Epithelial cell of esophagus (primary cell): ENCODE data around the gene ARHGEF39.
"Not testable (repeated sequence)": the region's sequence is repeated elsewhere in the genome, so short reads cannot be mapped to it uniquely, and the experiment has no call there.

ENCODE experiments used
- DNase-seq: peaks from one replicate; pipeline ENCODE4 v3.0.0; 2010; ENCODE audit warnings: low read depth
- H3K4me3 ChIP-seq: 2 replicates; pipeline ENCODE4 v1.5.1; 2011; ENCODE audit warnings: mild to moderate bottlenecking, low read length, control low read depth
- CTCF ChIP-seq: IDR thresholded peaks from 2 replicates; pipeline ENCODE4 v1.5.1; 2011; ENCODE audit warnings: low read depth, mild to moderate bottlenecking, low read length, control low read depth, inconsistent platforms; ENCODE audit not compliant: insufficient read depth; ENCODE audit errors: missing control alignments

ARHGEF39 gene

GRCh38 chr9:35617548-35617947, 47.4 kb downstream of the ARHGEF39 start:
- no peak overlapping the region for H3K4me3 ChIP-seq
- DNase-seq, result no peak
- TF ChIP-seq CTCF, result no peak

DNA sequence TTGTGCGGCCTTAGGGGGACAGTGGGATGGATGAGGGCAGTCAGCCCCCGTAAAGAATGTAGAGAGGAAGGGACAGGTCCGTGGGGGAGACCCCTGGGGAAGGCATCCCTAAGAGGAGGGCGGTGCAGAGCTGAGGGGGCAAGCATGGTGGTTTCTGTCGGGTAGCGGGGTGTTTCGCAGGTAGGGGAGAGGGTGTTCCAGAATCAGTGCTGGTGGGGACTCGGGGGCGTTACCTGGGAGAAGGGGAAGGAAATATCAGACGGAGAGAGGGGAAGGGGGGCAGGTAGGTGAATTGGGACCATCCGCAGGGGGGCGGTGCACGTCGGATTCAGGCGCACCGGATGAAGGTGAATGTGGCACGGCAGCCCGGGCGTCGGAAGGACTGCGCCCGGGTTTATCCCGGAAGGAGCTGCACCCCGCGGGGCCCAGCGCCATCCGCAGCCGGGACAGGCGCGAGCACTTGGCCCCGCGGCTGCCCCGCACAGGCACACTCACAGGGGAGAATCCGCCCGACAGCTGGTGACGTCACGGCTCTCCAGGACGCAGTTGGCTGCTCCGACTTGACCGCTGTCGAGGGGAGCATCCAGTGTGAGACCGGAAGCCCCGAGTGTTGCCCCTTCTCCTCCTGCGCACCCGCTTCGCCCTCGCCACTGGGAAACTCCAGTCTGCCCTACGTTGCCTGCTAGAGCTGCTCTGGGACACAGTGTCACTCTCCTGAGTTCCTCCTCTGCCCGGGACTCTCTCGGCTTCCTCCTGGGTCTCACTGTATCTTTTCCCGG, 48.1 kb downstream of the ARHGEF39 start:
- peak; percentile 55 for DNase-seq
- H3K4me3 ChIP-seq, result peak overlapping the region; percentile 32
- no peak for TF ChIP-seq CTCF

DNA sequence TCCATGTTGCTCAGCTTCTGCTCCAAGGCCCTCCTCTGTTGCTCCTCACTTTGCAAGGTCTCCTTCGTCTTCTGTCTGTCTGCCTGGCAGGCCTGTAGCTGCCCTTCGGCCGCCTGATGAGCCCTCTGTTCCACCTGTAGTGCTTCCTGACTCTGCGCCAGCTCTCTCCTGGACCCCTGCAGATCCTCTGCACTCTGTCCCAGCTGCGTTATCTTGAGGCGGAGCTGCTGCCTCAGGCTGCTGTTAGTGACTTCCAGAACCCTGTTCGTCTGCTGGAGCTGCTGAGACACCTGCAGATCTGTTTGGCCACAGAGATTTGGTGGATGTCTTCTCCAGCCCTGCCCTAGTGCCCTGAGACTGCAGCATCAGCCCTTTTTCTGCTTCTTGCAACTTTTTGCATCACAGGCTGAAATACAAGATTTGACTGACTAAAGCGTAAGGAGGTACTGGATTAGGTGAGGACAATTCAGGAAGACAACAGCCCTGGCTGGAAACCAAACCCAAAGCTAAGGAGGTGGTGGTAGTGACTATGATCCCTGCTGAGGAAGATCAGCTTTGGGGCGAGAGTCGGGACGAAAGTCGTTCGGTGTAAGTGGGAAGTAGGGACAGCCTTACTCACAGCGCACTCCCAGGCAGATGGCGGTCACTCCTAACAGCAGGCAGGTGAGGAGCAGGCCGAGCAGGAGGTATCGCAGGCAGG, 48.9 kb downstream of the ARHGEF39 start:
- DNase-seq, result no peak
- no peak for TF ChIP-seq CTCF
- H3K4me3 ChIP-seq, result no peak overlapping the region

DNA sequence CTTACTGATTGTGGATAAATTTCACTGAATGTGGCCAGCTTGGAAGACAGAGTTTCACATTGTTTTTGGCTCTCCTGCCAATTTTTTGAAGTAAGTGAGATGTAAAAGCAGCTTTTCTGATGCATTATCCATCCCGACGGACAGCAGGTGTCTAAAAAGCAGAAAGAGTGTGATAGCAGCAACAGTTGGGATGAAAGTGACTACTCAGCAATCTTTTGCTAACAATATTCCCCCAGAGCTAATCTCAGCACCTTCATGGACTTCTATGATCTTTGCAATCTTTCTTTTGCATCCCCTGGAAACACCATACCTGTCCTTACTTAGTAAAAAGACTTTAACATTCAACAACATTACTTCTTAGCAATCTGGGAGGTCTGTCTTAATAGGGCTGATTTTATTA, 52.2 kb downstream of the ARHGEF39 start:
- H3K4me3 ChIP-seq, result no peak overlapping the region
- no peak for TF ChIP-seq CTCF
- no peak for DNase-seq

GRCh38 chr9:35612066-35612465, 52.9 kb downstream of the ARHGEF39 start:
- not testable (repeated sequence) for DNase-seq, H3K4me3 ChIP-seq

DNA sequence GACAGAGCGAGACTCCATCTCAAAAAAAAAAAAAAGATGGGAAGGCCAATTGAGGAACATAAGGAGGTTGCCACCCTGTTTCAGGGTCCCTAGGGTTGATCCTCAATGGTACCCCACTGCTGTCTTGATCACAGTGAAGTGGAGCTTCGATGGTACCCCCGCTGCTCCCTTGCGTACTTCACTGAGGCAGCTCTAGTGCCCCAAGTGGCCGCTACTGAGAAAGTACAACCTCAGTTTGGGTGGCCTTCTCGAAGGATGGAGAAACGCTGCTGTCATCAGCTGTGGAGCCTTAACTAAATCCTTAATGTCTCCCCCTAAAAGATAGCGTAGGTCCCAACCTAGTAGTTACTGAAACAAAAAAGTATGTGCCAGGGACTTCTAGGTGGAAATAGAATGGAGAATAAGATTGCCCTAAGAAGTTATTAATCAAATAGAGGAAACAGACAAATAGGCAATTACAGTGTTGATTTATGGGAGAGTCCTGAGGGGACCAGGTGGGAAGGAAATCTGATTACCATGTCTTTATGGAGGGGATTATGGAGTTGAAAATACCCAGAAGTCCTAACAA, 53.7 kb downstream of the ARHGEF39 start:
- H3K4me3 ChIP-seq, result no peak overlapping the region
- TF ChIP-seq CTCF, result peak; percentile 83
- DNase-seq, result peak; percentile 59

- DNase-seq, result no peak
- no peak overlapping the region for H3K4me3 ChIP-seq
- TF ChIP-seq CTCF, result no peak
Measured at GRCh38 chr9:35609820-35610163, 55.2 kb downstream of the ARHGEF39 start.
